ENCODE results near the gene HOXA11.

DNA sequence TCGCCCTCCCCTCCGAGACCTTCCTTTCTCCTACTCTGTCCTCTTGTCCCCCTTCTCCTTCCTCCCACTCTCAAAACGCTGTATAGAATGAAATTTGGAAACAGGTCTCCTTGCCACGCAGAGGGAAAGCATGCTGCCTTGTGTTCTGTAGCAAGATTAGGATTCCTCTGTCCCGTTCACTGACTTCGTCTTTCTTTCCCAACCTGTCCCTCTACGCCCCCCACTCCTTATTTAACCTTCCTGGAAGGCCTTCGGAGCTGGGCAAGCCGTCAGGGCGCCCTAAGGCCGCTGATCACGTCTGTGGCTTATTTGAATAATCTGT is 21.0 kb downstream of the HOXA11 start:
- TF ChIP-seq, protein P1, sequence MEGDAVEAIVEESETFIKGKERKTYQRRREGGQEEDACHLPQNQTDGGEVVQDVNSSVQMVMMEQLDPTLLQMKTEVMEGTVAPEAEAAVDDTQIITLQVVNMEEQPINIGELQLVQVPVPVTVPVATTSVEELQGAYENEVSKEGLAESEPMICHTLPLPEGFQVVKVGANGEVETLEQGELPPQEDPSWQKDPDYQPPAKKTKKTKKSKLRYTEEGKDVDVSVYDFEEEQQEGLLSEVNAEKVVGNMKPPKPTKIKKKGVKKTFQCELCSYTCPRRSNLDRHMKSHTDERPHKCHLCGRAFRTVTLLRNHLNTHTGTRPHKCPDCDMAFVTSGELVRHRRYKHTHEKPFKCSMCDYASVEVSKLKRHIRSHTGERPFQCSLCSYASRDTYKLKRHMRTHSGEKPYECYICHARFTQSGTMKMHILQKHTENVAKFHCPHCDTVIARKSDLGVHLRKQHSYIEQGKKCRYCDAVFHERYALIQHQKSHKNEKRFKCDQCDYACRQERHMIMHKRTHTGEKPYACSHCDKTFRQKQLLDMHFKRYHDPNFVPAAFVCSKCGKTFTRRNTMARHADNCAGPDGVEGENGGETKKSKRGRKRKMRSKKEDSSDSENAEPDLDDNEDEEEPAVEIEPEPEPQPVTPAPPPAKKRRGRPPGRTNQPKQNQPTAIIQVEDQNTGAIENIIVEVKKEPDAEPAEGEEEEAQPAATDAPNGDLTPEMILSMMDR (IDR thresholded peaks at IDR 0.05): no peak
- TF ChIP-seq POLR2AphosphoS5 (IDR thresholded peaks at IDR 0.05) (no peak), EP300 (IDR thresholded peaks at IDR 0.05) (no peak), POLR2A (IDR thresholded peaks at IDR 0.05) (no peak)
